A549 (cell line): Measurements from ENCODE around the gene SLIT3.

ENCODE experiments used
- CTCF ChIP-seq: fragments of >200 bp; sonication (Bioruptor Twin); formaldehyde crosslinking; IDR thresholded peaks from 3 replicates; pipeline ENCODE4 v1.5.1; 2016
- EP300 ChIP-seq, 2 experiments: fragments of >200 bp; sonication (Bioruptor Twin); formaldehyde crosslinking; IDR thresholded peaks; 2 replicates in 1 of 2; 3 replicates in 1 of 2; pipeline ENCODE4 v1.6.1; 2016 to 2017

GRCh38 chr5:169006842-169007790 is 293.8 kb downstream of the SLIT3 start:
- no peak for TF ChIP-seq EP300 (IDR thresholded peaks at IDR 0.05)
- no peak for TF ChIP-seq CTCF
